ENCODE data around the gene HLCS.
A peak's percentile ranks its signal among the peaks of the same experiment; 100 is the strongest.
"Not testable (repeated sequence)": the region's sequence is repeated elsewhere in the genome, so short reads cannot be mapped to it uniquely, and the experiment has no call there.

Gene HLCS

DNA sequence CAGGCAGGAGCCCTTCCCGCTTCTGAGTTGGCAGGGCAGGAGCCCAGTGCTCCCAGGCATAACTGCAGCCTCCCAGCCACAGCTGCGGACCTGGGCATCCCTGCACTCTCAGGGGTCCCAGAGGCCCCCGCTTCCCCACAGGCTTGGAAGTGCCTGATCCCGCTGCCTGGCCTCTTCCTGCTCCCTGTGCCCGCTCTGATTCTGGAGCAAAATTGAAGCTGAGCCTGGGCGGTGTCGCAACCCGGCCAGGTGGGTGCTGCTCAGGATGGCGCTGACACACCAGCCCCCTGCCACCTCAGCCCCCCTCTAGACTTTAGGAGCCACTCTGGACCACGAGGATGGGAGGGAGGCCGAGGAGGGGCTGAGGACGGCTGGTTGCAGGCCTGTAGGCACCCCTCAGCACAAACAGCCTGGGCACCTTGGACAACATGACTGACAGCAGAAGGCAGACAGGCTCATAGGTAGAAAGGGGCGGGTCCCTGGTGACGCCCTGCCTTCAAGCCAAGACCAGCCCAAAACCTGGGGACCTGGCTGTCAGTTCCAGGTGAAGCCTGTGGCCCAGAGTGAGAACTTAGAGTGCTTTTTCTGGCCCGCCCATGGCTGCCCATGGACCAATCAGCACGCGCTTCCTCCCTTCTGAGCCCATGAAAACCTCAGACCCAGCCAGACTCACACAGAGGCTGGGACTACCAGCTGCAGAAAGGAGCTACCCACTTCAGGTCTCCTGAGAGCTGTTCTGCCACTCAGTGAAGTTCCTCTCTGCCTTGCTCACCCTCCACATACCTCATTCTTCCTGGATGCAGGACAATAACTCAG lies 7.2 kb downstream of the HLCS start:
- DNase-seq (ENCODE audit: low read depth in 3 of 3), result no peak

DNA sequence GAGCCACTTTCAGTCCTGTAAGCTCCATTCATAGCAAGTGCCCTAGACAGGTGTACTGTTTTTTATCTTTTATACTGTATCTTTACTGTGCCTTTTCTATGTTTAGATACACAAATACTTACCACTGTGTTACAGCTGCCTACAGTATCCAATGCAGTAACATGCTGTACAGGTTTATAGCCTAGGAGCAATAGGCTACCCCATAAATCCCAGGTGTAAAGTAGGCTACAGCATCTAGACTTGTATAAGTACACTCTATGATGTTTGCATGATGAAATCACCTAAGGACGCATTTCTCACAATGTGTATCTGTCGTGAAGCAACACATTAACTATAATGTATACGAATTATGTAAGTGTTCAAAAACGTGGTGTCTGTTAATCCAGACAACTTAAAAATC lies 10.7 kb downstream of the HLCS start:
- no peak for DNase-seq (ENCODE audit: low read depth in 3 of 3)

- not testable (repeated sequence) for DNase-seq (ENCODE audit: low read depth in 3 of 3)
Observed at GRCh38 chr21:36952331-36952730, 14.1 kb downstream of the HLCS start.

DNA sequence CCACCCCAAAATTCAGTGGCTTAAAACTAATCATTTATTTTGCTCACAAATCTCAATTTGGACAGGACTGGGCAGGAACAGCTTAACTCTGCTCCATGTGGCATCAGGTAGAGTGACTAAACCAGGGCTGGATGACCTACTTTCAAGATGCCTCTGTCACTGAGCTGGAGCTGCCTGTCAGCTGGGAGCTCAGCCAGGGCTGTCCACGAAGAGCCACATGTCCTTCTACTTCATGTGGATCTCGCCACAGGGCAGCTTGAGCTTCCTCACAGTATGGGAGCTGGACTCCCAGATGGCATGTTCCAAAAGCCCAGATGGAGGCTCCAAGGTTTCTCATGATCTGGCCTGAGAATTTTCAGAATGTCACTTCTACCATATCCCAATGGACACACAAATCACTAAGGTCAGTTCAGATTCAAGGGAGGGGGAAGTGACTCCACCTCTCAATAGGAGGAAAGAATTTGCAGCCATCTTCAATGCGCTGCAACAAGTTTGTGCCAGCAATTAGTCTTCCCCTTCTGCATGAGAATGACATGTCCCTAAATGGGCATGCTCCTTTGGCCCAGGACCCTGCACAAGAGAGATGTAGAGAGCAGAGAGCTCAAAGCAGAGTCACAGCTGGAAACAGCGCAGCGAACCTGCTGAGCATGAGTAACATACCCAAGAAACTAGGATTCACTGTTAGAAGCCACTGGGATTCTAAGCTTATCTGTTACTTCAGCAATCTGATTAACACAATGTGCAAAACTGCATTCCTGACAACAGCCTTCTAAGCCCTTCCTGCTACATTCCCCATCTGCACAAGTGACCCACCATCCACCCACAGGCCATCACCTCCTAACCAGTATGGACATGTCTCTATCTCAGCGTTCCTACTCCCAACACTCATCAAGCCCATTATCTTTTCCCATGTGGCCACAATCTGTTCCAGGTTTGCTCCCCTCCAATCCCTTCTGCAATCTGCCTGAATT lies 17.0 kb downstream of the HLCS start:
- no peak for DNase-seq (ENCODE audit: low read depth in 3 of 3)

GRCh38 chr21:36948686-36949085 lies 17.8 kb downstream of the HLCS start:
- no peak for DNase-seq (ENCODE audit: low read depth in 3 of 3)

DNA sequence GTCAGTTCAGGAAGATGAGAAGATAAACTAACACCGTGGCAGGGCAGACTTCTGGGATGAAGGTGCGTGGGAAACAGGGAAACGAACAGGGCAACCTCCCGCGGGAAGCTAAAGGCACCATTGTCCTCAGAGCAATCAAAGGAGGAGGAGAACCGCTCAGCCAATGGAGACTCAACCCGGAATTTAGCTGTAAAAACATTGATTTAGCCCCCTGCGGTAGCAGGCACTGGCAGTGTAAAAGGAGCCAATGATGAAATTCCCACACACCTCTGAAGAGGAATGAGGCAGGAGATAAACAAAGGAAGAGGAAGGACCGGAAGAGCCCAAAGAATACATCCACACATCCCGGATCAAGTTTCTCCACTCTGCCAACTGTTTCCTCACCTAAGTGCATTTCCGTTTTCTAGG lies 19.5 kb downstream of the HLCS start:
- no peak for DNase-seq (ENCODE audit: low read depth in 3 of 3)

- no peak for DNase-seq (ENCODE audit: low read depth in 3 of 3)
Observed at GRCh38 chr21:36945496-36946138, 20.9 kb downstream of the HLCS start.

DNA sequence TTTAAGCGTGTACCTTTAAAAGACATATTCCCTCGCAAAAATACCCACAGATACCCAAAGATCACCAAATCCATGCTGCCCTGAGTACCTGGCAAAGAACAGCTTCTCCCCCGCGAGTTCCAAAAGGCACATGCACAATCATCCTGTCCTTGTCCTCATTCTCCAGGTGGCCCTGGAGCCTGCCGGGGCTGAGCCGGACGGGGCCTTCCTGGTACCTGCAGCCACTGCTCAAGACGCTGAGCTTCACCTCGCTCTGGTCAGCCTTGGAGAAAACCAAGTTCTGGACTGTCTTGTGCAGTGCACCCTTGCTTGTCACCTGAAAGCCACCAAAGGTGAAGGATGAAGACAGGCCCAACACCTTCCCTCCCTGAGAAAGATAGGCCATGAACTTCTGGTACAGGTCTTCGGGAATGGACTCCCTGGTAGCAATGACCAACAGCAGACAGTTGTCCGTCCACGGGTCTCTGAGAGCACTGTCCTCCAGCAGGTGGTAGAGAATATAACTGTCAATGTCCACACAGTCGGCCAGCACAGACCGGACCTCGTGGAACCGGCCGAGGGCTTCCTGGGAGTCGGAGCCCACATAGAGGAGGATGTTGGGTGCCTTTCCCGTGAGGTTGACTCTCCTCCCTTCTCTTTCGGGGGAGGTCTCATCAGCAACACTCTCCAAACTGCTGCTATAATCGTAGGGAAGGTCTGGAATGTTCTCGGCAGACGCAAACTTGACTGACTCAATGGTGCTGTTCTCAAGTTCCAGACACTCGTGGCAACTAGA lies 29.9 kb downstream of the HLCS start:
- no peak for DNase-seq (ENCODE audit: low read depth in 3 of 3)

GRCh38 chr21:36934864-36935420 lies 31.5 kb downstream of the HLCS start:
- no peak for DNase-seq (ENCODE audit: low read depth in 3 of 3)

GRCh38 chr21:36932161-36932816 lies 34.2 kb downstream of the HLCS start:
- DNase-seq (ENCODE audit: low read depth in 3 of 3), result no peak

GRCh38 chr21:36929622-36930021 lies 36.8 kb downstream of the HLCS start:
- DNase-seq (ENCODE audit: low read depth in 3 of 3), result no peak

GRCh38 chr21:36928960-36929359 lies 37.5 kb downstream of the HLCS start:
- no peak for DNase-seq (ENCODE audit: low read depth in 3 of 3)

DNA sequence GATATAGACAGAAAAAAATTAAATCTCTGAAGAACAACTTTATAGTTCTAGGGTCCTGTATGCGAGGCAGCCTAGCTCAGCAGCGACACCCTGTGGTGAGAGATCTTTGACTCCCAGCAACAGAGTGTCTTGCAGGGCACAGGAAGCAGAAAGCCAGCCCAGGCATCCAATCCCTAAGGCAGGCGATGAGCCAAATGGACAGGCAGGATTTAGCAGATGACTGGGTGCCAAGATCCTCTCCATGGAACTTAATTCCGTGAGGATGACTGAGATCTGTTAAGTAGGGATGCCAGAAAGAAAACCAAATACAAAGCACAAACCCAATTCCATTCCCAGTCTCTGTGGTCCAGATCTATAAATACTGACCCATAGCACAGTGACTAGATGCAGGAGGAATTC lies 38.8 kb downstream of the HLCS start:
- DNase-seq (ENCODE audit: low read depth in 3 of 3), result peak; percentile 48 to 74 (median 63)

GRCh38 chr21:36926989-36927718 lies 39.3 kb downstream of the HLCS start:
- DNase-seq (ENCODE audit: low read depth in 3 of 3), result no peak

DNA sequence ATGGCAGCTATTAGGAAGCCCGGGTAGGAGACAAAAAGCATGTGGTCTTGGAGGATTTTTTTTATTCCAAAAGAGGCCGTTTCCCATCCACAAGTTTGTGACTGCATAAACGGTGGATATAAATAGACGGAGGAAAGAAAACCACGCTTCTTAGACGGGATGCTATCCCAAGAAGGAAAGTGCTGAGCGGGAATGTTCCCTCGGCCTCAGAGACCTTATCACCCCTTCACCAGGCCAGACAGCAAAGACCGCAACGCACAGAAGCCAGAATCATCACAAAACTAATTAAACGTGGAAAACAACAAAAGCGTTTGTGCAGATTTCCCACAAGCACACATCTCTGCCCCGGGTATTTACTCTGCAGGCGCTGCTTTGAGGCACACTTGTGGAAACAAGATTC lies 43.2 kb downstream of the HLCS start:
- DNase-seq (ENCODE audit: low read depth in 3 of 3), result no peak

DNA sequence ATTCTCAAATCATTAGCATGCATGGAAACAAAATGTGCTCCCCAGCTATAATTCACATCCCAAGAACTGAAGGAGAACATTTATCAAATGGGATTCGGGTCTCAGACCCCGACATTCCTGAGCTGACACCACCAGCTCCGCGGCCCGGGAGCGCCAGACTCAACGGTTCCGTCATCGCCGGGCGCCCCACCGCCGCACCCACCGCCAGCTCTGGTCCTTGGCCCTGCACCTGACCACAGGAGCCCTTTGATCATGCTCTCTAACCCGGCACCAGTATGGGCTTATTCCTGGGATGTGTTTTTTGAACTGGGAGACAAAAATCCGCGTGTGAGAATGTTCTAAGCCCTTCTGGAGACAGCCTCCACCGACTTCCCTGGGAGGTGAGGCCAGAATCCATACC lies 43.6 kb downstream of the HLCS start:
- no peak for DNase-seq (ENCODE audit: low read depth in 3 of 3)

DNA sequence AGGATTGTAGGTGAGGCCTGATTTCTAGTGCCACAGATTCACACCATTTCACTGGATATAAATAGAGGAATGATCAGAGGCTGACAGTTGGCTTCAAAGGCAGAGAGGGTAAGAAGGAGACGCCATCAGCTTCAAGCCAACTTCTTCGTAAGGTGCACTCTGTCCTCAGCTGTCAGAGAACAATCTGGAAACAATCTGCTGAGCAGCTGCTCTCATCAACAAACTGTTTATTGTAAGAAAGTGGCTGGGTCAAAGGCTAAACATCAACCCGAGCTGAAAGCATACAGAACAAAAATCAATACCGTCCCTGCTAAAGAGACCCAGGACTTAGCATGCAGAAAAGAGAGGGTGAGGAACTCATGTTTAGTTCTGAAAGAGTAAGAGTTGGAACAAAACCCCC lies 48.2 kb downstream of the HLCS start:
- no peak for DNase-seq (ENCODE audit: low read depth in 3 of 3)

- no peak for DNase-seq (ENCODE audit: low read depth in 3 of 3)
Observed at GRCh38 chr21:36917471-36918158, 48.9 kb downstream of the HLCS start.

- DNase-seq (ENCODE audit: low read depth in 3 of 3), result no peak
Observed at GRCh38 chr21:36916718-36917117, 49.8 kb downstream of the HLCS start.
